ENCODE measurements around the gene CTNNB1. TPM values are rescaled to one million over a fixed set of nuclear protein-coding genes. Genes with fewer than 3 reads are reported as not detected.

CTNNB1 gene
- total RNA-seq, 3 donors from 2014 or later (not counting 1 experiment from before 2014, with no cell fraction given): 213 to 258 (median 230) TPM

DNA sequence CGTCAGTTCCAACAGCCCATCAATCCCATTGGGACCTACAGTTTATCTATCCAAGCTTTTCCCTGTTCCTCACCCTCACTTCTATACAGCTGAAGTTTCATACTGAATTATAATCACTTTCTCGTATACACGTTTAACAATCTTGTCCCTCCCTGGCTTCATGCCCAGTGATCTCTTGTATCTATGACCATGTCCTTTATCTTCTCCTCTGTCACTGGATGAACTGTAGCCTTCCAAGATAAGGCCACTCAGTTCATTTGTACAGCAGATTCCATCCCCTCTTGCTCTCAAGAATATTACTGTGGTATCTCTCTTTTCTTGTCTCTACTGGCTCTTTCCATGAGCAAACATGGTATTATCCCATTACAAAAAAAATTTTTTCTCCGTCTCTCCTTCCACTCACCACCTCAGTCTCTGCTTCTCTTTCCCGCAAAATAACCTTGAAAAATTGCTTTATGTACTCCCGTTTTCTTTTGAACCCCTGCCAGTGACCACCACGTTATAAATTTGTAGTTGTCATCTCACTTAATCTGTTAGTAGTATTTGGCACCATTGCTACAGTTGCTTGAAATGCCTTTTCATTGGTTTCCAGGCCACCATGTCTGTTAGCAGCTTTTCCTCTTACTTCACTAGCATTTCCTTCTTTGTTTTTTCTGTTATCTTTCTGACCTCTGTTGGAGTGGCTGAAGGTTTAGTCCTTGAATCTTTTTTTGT, 9.4 kb downstream of the CTNNB1 start:
- no peaks in the 10 kb centered on the region for H3K9me3 Mint-ChIP-seq
- Histone ChIP-seq H3K4me1 (ENCODE audit: control insufficient read depth, insufficient read depth, low read length) (peaks cover 4% of the 10 kb centered on the region), H3K36me3 (ENCODE audit: control insufficient read depth, insufficient read depth, low read length) (no peaks in the 10 kb centered on the region), H3K4me3 (ENCODE audit: low read length) (no peak overlapping the region), H3K27ac (ENCODE audit: low read length) (no peak overlapping the region), H3K27me3 (ENCODE audit: control insufficient read depth, insufficient read depth, low read length) (no peaks in the 10 kb centered on the region), H3K9me3 (ENCODE audit: control insufficient read depth, insufficient read depth, low read length) (no peaks in the 10 kb centered on the region)
- ATAC-seq (no peak), DNase-seq (no peak)
- TF ChIP-seq CTCF (IDR thresholded peaks at IDR 0.05): no peak
- H3K4me1 Mint-ChIP-seq: peaks cover 83 to 86% of the 10 kb centered on the region in 2 donors
- no peaks in the 10 kb centered on the region for H3K36me3 Mint-ChIP-seq
- H3K4me3 Mint-ChIP-seq: peak overlapping the region; percentile 10
- peak overlapping the region; percentile 47 to 58 for H3K27ac Mint-ChIP-seq
- intact Hi-C loops (cut with micrococcal nuclease): no loop called here
- 77% methylated on average over 7 of the region's 7 CpGs for WGBS (ENCODE audit: insufficient coverage)
- no peaks in the 10 kb centered on the region for H3K27me3 Mint-ChIP-seq (ENCODE audit: low read depth in 2 of 2)

- ATAC-seq (no peak), DNase-seq (no peak)
- H3K4me1 ChIP-seq (ENCODE audit: control insufficient read depth, insufficient read depth, low read length): peaks cover 6% of the 10 kb centered on the region
- WGBS (ENCODE audit: insufficient coverage): 83% methylated on average over 3 of the region's 5 CpGs
- intact Hi-C loops (cut with micrococcal nuclease): no loop called here
- no peaks in the 10 kb centered on the region for H3K9me3 ChIP-seq (ENCODE audit: control insufficient read depth, insufficient read depth, low read length)
- H3K27ac Mint-ChIP-seq: peak overlapping the region; percentile 47 to 58
- TF ChIP-seq CTCF (IDR thresholded peaks at IDR 0.05): no peak
- no peaks in the 10 kb centered on the region for H3K36me3 ChIP-seq (ENCODE audit: control insufficient read depth, insufficient read depth, low read length)
- peak overlapping the region; percentile 60 for H3K4me3 Mint-ChIP-seq
- H3K27me3 Mint-ChIP-seq (ENCODE audit: low read depth in 2 of 2): no peaks in the 10 kb centered on the region
- H3K4me1 Mint-ChIP-seq: peaks cover 82 to 85% of the 10 kb centered on the region in 2 donors
- H3K4me3 ChIP-seq (ENCODE audit: low read length): no peak overlapping the region
- no peak overlapping the region for H3K27ac ChIP-seq (ENCODE audit: low read length)
- H3K9me3 Mint-ChIP-seq: no peaks in the 10 kb centered on the region
- no peaks in the 10 kb centered on the region for H3K36me3 Mint-ChIP-seq
- no peaks in the 10 kb centered on the region for H3K27me3 ChIP-seq (ENCODE audit: control insufficient read depth, insufficient read depth, low read length)
Measured at GRCh38 chr3:41209646-41210045, 10.3 kb downstream of the CTNNB1 start.

GRCh38 chr3:41210966-41211365, 11.7 kb downstream of the CTNNB1 start:
- Mint-ChIP-seq H3K27ac (peak overlapping the region; percentile 60 to 72), H3K9me3 (no peaks in the 10 kb centered on the region), H3K4me1 (peaks cover 82 to 83% of the 10 kb centered on the region in 2 donors), H3K27me3 (ENCODE audit: low read depth in 2 of 2) (no peaks in the 10 kb centered on the region), H3K36me3 (no peaks in the 10 kb centered on the region), H3K4me3 (no peak overlapping the region)
- peaks cover 7% of the 10 kb centered on the region for H3K4me1 ChIP-seq (ENCODE audit: control insufficient read depth, insufficient read depth, low read length)
- H3K27ac ChIP-seq (ENCODE audit: low read length): no peak overlapping the region
- no peaks in the 10 kb centered on the region for H3K27me3 ChIP-seq (ENCODE audit: control insufficient read depth, insufficient read depth, low read length)
- intact Hi-C loops (cut with micrococcal nuclease): no loop called here
- DNase-seq: no peak
- 61% methylated on average over 5 of the region's 5 CpGs for WGBS (ENCODE audit: insufficient coverage)
- no peak for TF ChIP-seq CTCF (IDR thresholded peaks at IDR 0.05)
- H3K36me3 ChIP-seq (ENCODE audit: control insufficient read depth, insufficient read depth, low read length): no peaks in the 10 kb centered on the region
- H3K4me3 ChIP-seq (ENCODE audit: low read length): no peak overlapping the region
- peak; percentile 31 to 70 (median 53) for ATAC-seq
- H3K9me3 ChIP-seq (ENCODE audit: control insufficient read depth, insufficient read depth, low read length): no peaks in the 10 kb centered on the region

DNA sequence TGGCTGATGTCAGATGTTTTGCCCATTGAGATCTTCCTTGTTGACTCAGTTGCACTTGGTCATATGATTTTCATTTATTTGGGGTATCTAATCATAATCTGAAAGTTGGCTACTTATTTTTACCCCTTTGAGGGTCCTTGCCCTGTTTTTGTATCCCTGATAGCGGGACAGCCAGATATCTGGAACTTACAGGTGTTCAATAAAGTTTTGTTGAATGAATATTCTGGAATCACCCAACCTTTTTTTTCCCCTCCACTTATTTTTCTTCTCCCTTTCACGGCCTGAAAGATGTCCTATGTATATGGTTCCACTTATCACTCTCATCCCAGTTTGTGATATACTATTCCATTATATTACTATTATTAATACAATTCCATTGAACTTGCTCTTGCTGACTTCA, 12.8 kb downstream of the CTNNB1 start:
- DNase-seq: no peak

More for the DNA sequence above, 12.8 kb downstream of the CTNNB1 start:
- Histone ChIP-seq H3K4me3 (ENCODE audit: low read length) (no peak overlapping the region), H3K4me1 (ENCODE audit: control insufficient read depth, insufficient read depth, low read length) (peaks cover 7% of the 10 kb centered on the region), H3K27ac (ENCODE audit: low read length) (no peak overlapping the region), H3K27me3 (ENCODE audit: control insufficient read depth, insufficient read depth, low read length) (no peaks in the 10 kb centered on the region), H3K9me3 (ENCODE audit: control insufficient read depth, insufficient read depth, low read length) (no peaks in the 10 kb centered on the region), H3K36me3 (ENCODE audit: control insufficient read depth, insufficient read depth, low read length) (no peaks in the 10 kb centered on the region)
- ATAC-seq: no peak
- WGBS (ENCODE audit: insufficient coverage): no CpG with 5 or more reads among the region's 2 CpGs
- H3K4me1 Mint-ChIP-seq: peaks cover 79 to 80% of the 10 kb centered on the region in 2 donors
- intact Hi-C loops (cut with micrococcal nuclease): no loop called here
- H3K9me3 Mint-ChIP-seq: no peaks in the 10 kb centered on the region
- TF ChIP-seq CTCF (IDR thresholded peaks at IDR 0.05): no peak
- H3K36me3 Mint-ChIP-seq: no peaks in the 10 kb centered on the region
- peak overlapping the region; percentile 60 to 72 for H3K27ac Mint-ChIP-seq
- H3K4me3 Mint-ChIP-seq: peak overlapping the region; percentile 51
- no peaks in the 10 kb centered on the region for H3K27me3 Mint-ChIP-seq (ENCODE audit: low read depth in 2 of 2)
